Common myeloid progenitor, CD34-positive (primary cell): ENCODE results near the gene EFNA4.

ENCODE experiments used
- CTCF ChIA-PET: fragments of 350-600 bp; sonication (Branson Sonifier 250); formaldehyde crosslinking; loops from one replicate; lab custom pipeline; 2021; ENCODE audit warnings: antibody characterized with exemption; lab: Charles Lee
- POLR2A ChIA-PET: fragments of 350-600 bp; sonication (Branson Sonifier 250); formaldehyde crosslinking; loops from one replicate; lab custom pipeline; 2021; ENCODE audit warnings: antibody characterized with exemption; lab: Charles Lee
- DNase-seq, 3 donors: peaks; one replicate each; pipeline versions ENCODE4 v3.0.0 to v3.0.0-alpha.2; 2013
- H3K27ac ChIP-seq, 2 experiments: 1 replicate in 1 of 2; 2 replicates in 1 of 2; pipeline ENCODE4 v1.7.0; 2013; ENCODE audit warnings: inconsistent platforms in 2 of 2, low read length in 2 of 2, mild to moderate bottlenecking in 2 of 2, low read depth in 1 of 2, moderate library complexity in 1 of 2; ENCODE audit not compliant: severe bottlenecking in 2 of 2, insufficient read depth in 1 of 2, poor library complexity in 1 of 2
- H3K27me3 ChIP-seq, 5 experiments: replicated peaks in 2 of 5; 1 replicate in 3 of 5; 2 replicates in 2 of 5; pipeline versions ENCODE4 v1.6.1 to v1.7.0; 2013; ENCODE audit warnings: low read length in 4 of 5, mild to moderate bottlenecking in 2 of 5, moderate library complexity in 2 of 5, inconsistent platforms in 1 of 5; ENCODE audit not compliant: insufficient read depth in 5 of 5, control insufficient read depth in 4 of 5
- H3K36me3 ChIP-seq, 4 experiments: 1 replicate in 2 of 4; 2 replicates in 2 of 4; pipeline versions ENCODE4 v1.6.1 to v1.7.0; 2013; ENCODE audit warnings: low read length in 3 of 4, control low read depth in 1 of 4, mild to moderate bottlenecking in 1 of 4; ENCODE audit not compliant: control insufficient read depth in 4 of 4, insufficient read depth in 4 of 4
- H3K4me1 ChIP-seq, 4 experiments: 1 replicate in 3 of 4; 2 replicates in 1 of 4; pipeline versions ENCODE4 v1.6.1 to v1.7.1; 2013; ENCODE audit warnings: low read length in 3 of 4, mild to moderate bottlenecking in 3 of 4, control low read depth in 1 of 4, inconsistent platforms in 1 of 4, moderate library complexity in 1 of 4; ENCODE audit not compliant: control insufficient read depth in 4 of 4, insufficient read depth in 4 of 4; ENCODE audit errors: control extremely low read depth in 1 of 4
- H3K4me3 ChIP-seq, 7 experiments: 1 replicate in 4 of 7; 2 replicates in 3 of 7; pipeline versions ENCODE4 v1.5.1 to v1.7.0; 2013; ENCODE audit warnings: mild to moderate bottlenecking in 7 of 7, low read length in 6 of 7, moderate library complexity in 6 of 7, inconsistent platforms in 2 of 7, low read depth in 2 of 7, control low read depth in 1 of 7; ENCODE audit not compliant: insufficient read depth in 4 of 7, control insufficient read depth in 1 of 7; ENCODE audit errors: extremely low read depth in 1 of 7
- H3K9me3 ChIP-seq, 5 experiments: 1 replicate in 4 of 5; 2 replicates in 1 of 5; pipeline versions ENCODE4 v1.6.1 to v1.7.1; 2013; ENCODE audit warnings: low read length in 4 of 5, mild to moderate bottlenecking in 2 of 5, inconsistent platforms in 1 of 5, low read depth in 1 of 5, moderate library complexity in 1 of 5; ENCODE audit not compliant: control insufficient read depth in 4 of 5, insufficient read depth in 2 of 5; ENCODE audit errors: control extremely low read depth in 1 of 5
- WGBS: methylation state at CpG from one replicate; pipeline ENCODE4 v1.1.5; 2013; ENCODE audit not compliant: insufficient coverage; 5-methylcytosine and 5-hydroxymethylcytosine counted together

EFNA4 gene

GRCh38 chr1:155044812-155045657, 18.5 kb upstream of the EFNA4 start:
- no peaks in the 10 kb centered on the region for H3K27me3 ChIP-seq
- no peaks in the 10 kb centered on the region for H3K36me3 ChIP-seq
- CTCF ChIA-PET, result interaction anchor here (0.7 to 19.3 kb wide), 21 partner anchors 12 to 486 kb away, joined by 3 to 368 read pairs (median 5); partner anchors contain the start of genes ADAM15, EFNA4, KRTCAP2 and LENEP
- POLR2A ChIA-PET, result interaction anchor here (0.6 to 0.8 kb wide), 2 partner anchors 27 to 144 kb away, joined by 3 read pairs; no protein-coding TSS in a partner anchor
- no peaks in the 10 kb centered on the region for H3K9me3 ChIP-seq
- peaks cover 3 to 19% (median 13%) of the 10 kb centered on the region in 4 experiments for H3K4me1 ChIP-seq
- WGBS, result 55% methylated on average over 6 of the region's 7 CpGs
- DNase-seq, result peak; percentile 78 to 91 (median 91)
- H3K4me3 ChIP-seq, result no peak overlapping the region
- H3K27ac ChIP-seq, result no peak overlapping the region

GRCh38 chr1:155048449-155049334, 14.8 kb upstream of the EFNA4 start:
- Histone ChIP-seq H3K9me3 (no peaks in the 10 kb centered on the region), H3K4me3 (no peak overlapping the region), H3K4me1 (peaks cover 7 to 49% (median 47%) of the 10 kb centered on the region in 4 experiments), H3K27ac (no peak overlapping the region), H3K27me3 (no peaks in the 10 kb centered on the region), H3K36me3 (peaks cover 0 to under 1% (median 0%) of the 10 kb centered on the region in 4 experiments)
- CTCF ChIA-PET, result interaction anchor here (0.9 to 19.3 kb wide), 7 partner anchors 10 to 136 kb away, joined by 3 to 368 read pairs (median 3); partner anchors contain the start of genes ADAM15, EFNA4 and PBXIP1
- DNase-seq, result no peak
- 97% methylated on average over 6 of the region's 8 CpGs for WGBS
- POLR2A ChIA-PET, result no interaction called here

- Histone ChIP-seq H3K27me3 (no peaks in the 10 kb centered on the region), H3K4me3 (peak overlapping the region in 6 of 7 experiments; percentile 62 to 88 (median 78)), H3K36me3 (peaks cover 0 to 9% (median 1%) of the 10 kb centered on the region in 4 experiments), H3K27ac (no peak overlapping the region), H3K9me3 (no peaks in the 10 kb centered on the region), H3K4me1 (peaks cover 6 to 49% (median 46%) of the 10 kb centered on the region in 4 experiments)
- WGBS, result 34% methylated on average over 7 of the region's 10 CpGs
- ChIA-PET CTCF (interaction anchor here (0.9 to 22.6 kb wide), 9 partner anchors 4 to 94 kb away, joined by 3 to 368 read pairs (median 4); partner anchors contain the start of genes ADAM15, EFNA4 and PBXIP1), POLR2A (interaction anchor here (1.7 kb wide), 1 partner anchor 34 kb away, joined by 3 read pairs; no protein-coding TSS in a partner anchor)
- no peak for DNase-seq
Measured at GRCh38 chr1:155049651-155050559, 13.6 kb upstream of the EFNA4 start.

GRCh38 chr1:155050560-155051341, 12.8 kb upstream of the EFNA4 start, which contains the start of gene ADAM15:
Gene ADAM15 (plus strand): TSS chr1:155051316. CDS start chr1:155051387, 71 bp downstream.
- 0% methylated on average over 47 of the region's 99 CpGs for WGBS
- ChIA-PET POLR2A (interaction anchor here (0.6 to 1.7 kb wide), 2 partner anchors 35 to 122 kb away, joined by 3 read pairs; partner anchors contain the start of gene KRTCAP2), CTCF (interaction anchor here (0.8 to 22.6 kb wide), 9 partner anchors 5 to 75 kb away, joined by 3 to 368 read pairs (median 4); partner anchors contain the start of genes ADAM15 and EFNA4)
- peak within 1 kb of the TSS; percentile 8 to 43 for H3K27ac ChIP-seq
- H3K9me3 ChIP-seq, result no peaks in the 10 kb centered on the region
- H3K27me3 ChIP-seq, result no peaks in the 10 kb centered on the region
- peak within 1 kb of the TSS; percentile 45 to 88 (median 79) for H3K4me3 ChIP-seq
- DNase-seq, result peak; percentile 55 to 81 (median 72)
- H3K36me3 ChIP-seq, result peaks cover 0 to 14% (median 4%) of the 10 kb centered on the region in 4 experiments
- H3K4me1 ChIP-seq, result peaks cover 3 to 43% (median 40%) of the 10 kb centered on the region in 4 experiments

- no peak for DNase-seq
- no peaks in the 10 kb centered on the region for H3K27me3 ChIP-seq
- peaks cover 0 to 20% (median 7%) of the 10 kb centered on the region in 4 experiments for H3K36me3 ChIP-seq
- 0% methylated on average over 16 of the region's 31 CpGs for WGBS
- peak overlapping the region; percentile 45 to 88 (median 79) for H3K4me3 ChIP-seq
- peak overlapping the region; percentile 8 to 43 for H3K27ac ChIP-seq
- CTCF ChIA-PET, result interaction anchor here (0.8 to 22.6 kb wide), 8 partner anchors 5 to 75 kb away, joined by 3 to 368 read pairs (median 4); partner anchors contain the start of genes ADAM15 and EFNA4
- no peaks in the 10 kb centered on the region for H3K9me3 ChIP-seq
- POLR2A ChIA-PET, result interaction anchor here (0.6 to 1.7 kb wide), 3 partner anchors 10 to 122 kb away, joined by 3 read pairs; partner anchors contain the start of gene KRTCAP2
- H3K4me1 ChIP-seq, result peaks cover 3 to 43% (median 40%) of the 10 kb centered on the region in 4 experiments
Measured at GRCh38 chr1:155051342-155051776, 12.2 kb upstream of the EFNA4 start.
